Measurements from ENCODE around the gene DARS1.

DNA sequence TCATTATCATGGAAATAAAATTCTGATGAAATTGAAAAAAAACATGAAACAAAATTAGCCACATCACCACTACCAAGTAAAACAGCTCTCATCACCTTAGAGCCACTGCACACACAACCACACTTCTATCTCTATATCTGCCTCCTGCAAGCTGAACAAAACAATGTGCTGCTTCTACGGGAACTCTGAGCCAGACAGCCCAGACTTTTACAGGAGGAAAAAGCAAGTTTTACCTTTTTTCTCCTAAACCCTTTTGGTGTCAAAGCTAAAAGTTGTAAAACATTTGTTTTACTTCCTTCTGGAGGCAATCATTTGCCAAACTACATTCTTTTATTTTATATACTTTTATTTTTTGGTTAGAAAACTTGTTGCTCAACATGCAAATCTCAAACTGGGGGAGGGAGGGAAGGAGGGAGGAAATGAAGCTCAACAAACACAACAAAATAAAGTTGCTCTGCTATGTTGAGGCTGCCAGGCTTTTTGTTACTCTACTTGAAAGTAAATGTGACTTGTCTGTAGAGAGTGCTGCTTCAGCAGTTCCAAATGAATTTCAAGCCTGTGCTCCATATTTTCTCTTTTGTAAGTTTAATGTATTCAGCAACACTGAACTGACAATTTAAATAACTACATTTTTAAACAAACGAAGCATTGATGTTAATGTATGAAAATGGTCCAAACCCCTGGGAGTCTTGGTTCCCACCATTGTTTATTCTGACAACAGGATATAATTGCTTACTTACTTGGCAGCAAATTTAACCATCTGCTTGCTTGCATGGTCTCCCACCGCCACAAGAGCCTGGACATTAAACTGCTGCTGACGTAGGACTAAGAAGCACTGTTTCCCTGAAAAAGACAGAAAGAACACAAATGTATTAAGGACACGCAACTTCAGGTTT is 24.5 kb downstream of the DARS1 start:
- TF ChIP-seq, protein P1, sequence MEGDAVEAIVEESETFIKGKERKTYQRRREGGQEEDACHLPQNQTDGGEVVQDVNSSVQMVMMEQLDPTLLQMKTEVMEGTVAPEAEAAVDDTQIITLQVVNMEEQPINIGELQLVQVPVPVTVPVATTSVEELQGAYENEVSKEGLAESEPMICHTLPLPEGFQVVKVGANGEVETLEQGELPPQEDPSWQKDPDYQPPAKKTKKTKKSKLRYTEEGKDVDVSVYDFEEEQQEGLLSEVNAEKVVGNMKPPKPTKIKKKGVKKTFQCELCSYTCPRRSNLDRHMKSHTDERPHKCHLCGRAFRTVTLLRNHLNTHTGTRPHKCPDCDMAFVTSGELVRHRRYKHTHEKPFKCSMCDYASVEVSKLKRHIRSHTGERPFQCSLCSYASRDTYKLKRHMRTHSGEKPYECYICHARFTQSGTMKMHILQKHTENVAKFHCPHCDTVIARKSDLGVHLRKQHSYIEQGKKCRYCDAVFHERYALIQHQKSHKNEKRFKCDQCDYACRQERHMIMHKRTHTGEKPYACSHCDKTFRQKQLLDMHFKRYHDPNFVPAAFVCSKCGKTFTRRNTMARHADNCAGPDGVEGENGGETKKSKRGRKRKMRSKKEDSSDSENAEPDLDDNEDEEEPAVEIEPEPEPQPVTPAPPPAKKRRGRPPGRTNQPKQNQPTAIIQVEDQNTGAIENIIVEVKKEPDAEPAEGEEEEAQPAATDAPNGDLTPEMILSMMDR (CRISPR knock-in tag; IDR thresholded peaks at IDR 0.05) = no peak
- TF ChIP-seq ZNF354B (CRISPR knock-in tag; IDR thresholded peaks at IDR 0.05) (no peak), BCL6 (CRISPR knock-in tag; IDR thresholded peaks at IDR 0.05) (no peak), FOXJ3 (CRISPR knock-in tag; IDR thresholded peaks at IDR 0.05; ENCODE audit: borderline replicate concordance) (no peak), PTBP1 (IDR thresholded peaks at IDR 0.05; ENCODE audit: low read depth, low read length, poor library complexity, severe bottlenecking) (no peak), ZFP62 (CRISPR knock-in tag; IDR thresholded peaks at IDR 0.05) (no peak), JARID2 (CRISPR knock-in tag; IDR thresholded peaks at IDR 0.05; ENCODE audit: insufficient replicate concordance) (no peak), SIN3B (IDR thresholded peaks at IDR 0.05; ENCODE audit: low read length) (no peak), POLR2A (IDR thresholded peaks at IDR 0.05; ENCODE audit: insufficient read depth in 1 of 2, low read depth in 2 of 2, low read length in 2 of 2) (no peak), RFX5 (IDR thresholded peaks at IDR 0.05; ENCODE audit: low read depth, low read length) (no peak), HNRNPUL1 (IDR thresholded peaks at IDR 0.05; ENCODE audit: low read depth, low read length) (no peak), ZNF777 (CRISPR knock-in tag; IDR thresholded peaks at IDR 0.05) (no peak), HIVEP1 (CRISPR knock-in tag; IDR thresholded peaks at IDR 0.05) (no peak)
- TF ChIP-seq, protein P2, sequence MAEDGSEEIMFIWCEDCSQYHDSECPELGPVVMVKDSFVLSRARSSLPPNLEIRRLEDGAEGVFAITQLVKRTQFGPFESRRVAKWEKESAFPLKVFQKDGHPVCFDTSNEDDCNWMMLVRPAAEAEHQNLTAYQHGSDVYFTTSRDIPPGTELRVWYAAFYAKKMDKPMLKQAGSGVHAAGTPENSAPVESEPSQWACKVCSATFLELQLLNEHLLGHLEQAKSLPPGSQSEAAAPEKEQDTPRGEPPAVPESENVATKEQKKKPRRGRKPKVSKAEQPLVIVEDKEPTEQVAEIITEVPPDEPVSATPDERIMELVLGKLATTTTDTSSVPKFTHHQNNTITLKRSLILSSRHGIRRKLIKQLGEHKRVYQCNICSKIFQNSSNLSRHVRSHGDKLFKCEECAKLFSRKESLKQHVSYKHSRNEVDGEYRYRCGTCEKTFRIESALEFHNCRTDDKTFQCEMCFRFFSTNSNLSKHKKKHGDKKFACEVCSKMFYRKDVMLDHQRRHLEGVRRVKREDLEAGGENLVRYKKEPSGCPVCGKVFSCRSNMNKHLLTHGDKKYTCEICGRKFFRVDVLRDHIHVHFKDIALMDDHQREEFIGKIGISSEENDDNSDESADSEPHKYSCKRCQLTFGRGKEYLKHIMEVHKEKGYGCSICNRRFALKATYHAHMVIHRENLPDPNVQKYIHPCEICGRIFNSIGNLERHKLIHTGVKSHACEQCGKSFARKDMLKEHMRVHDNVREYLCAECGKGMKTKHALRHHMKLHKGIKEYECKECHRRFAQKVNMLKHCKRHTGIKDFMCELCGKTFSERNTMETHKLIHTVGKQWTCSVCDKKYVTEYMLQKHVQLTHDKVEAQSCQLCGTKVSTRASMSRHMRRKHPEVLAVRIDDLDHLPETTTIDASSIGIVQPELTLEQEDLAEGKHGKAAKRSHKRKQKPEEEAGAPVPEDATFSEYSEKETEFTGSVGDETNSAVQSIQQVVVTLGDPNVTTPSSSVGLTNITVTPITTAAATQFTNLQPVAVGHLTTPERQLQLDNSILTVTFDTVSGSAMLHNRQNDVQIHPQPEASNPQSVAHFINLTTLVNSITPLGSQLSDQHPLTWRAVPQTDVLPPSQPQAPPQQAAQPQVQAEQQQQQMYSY (CRISPR knock-in tag; IDR thresholded peaks at IDR 0.05) = no peak
